Measurements from ENCODE around the gene TRAPPC4. TPM values are rescaled to one million over a fixed set of nuclear protein-coding genes. Genes with fewer than 3 reads are reported as not detected.

Gene TRAPPC4
- total RNA-seq, 2 donors from 2014 or later, result 26.1 to 37.2 TPM

GRCh38 chr11:119006656-119007055 is 11.9 kb upstream of the TRAPPC4 start:
- Histone ChIP-seq H3K9me3 (no peaks in the 10 kb centered on the region), H3K27ac (peak overlapping the region in 1 of 2 donors; percentile 16), H3K36me3 (peaks cover 61% of the 10 kb centered on the region), H3K27me3 (no peaks in the 10 kb centered on the region), H3K4me1 (no peaks in the 10 kb centered on the region), H3K4me3 (no peak overlapping the region)
- no peak for TF ChIP-seq CTCF (IDR thresholded peaks at IDR 0.05)
- DNase-seq (ENCODE audit: low spot score), result no peak

GRCh38 chr11:119011476-119012053 is 7.0 kb upstream of the TRAPPC4 start:
- TF ChIP-seq CTCF (IDR thresholded peaks at IDR 0.05), result no peak
- Histone ChIP-seq H3K4me3 (no peak overlapping the region), H3K27me3 (no peaks in the 10 kb centered on the region), H3K36me3 (peaks cover 90% of the 10 kb centered on the region), H3K9me3 (no peaks in the 10 kb centered on the region), H3K4me1 (peaks cover 0 to 12% of the 10 kb centered on the region in 2 donors), H3K27ac (no peak overlapping the region)
- DNase-seq (ENCODE audit: low spot score), result no peak

GRCh38 chr11:119012629-119013170 is 5.9 kb upstream of the TRAPPC4 start:
- H3K4me3 ChIP-seq, result no peak overlapping the region

GRCh38 chr11:119014209-119014924 is 4.2 kb upstream of the TRAPPC4 start:
- Histone ChIP-seq H3K27me3 (no peaks in the 10 kb centered on the region), H3K4me1 (peaks cover 0 to 23% of the 10 kb centered on the region in 2 donors), H3K36me3 (peaks cover 74% of the 10 kb centered on the region), H3K9me3 (no peaks in the 10 kb centered on the region), H3K4me3 (no peak overlapping the region), H3K27ac (no peak overlapping the region)
- TF ChIP-seq CTCF (IDR thresholded peaks at IDR 0.05), result no peak
- no peak for DNase-seq (ENCODE audit: low spot score)

More at GRCh38 chr11:119012629-119013170, 5.9 kb upstream of the TRAPPC4 start:
- Histone ChIP-seq H3K9me3 (no peaks in the 10 kb centered on the region), H3K36me3 (peaks cover 87% of the 10 kb centered on the region), H3K27ac (no peak overlapping the region), H3K27me3 (no peaks in the 10 kb centered on the region), H3K4me1 (peaks cover 0 to 21% of the 10 kb centered on the region in 2 donors)
- DNase-seq (ENCODE audit: low spot score), result no peak
- no peak for TF ChIP-seq CTCF (IDR thresholded peaks at IDR 0.05)

- no peak for DNase-seq (ENCODE audit: low spot score)
- Histone ChIP-seq H3K9me3 (no peaks in the 10 kb centered on the region), H3K27me3 (no peaks in the 10 kb centered on the region), H3K36me3 (peaks cover 66% of the 10 kb centered on the region), H3K27ac (no peak overlapping the region), H3K4me1 (peaks cover 0 to 31% of the 10 kb centered on the region in 2 donors), H3K4me3 (no peak overlapping the region)
- no peak for TF ChIP-seq CTCF (IDR thresholded peaks at IDR 0.05)
Observed at GRCh38 chr11:119015054-119015611, 3.4 kb upstream of the TRAPPC4 start.

All from right atrium auricular region (tissue), 2 donors.